OCI-LY1 (cell line): ENCODE data around the gene TBC1D14.

Experiments used
- H2AFZ ChIP-seq: fragments of 200-600 bp; sonication (generic), shearing (Covaris generic); 2 replicates; pipeline ENCODE4 v1.6.0; 2014; ENCODE audit warnings: antibody characterized with exemption, mild to moderate bottlenecking, low read length
- H3F3A ChIP-seq: fragments of 200-600 bp; sonication (generic), shearing (Covaris generic); 2 replicates; pipeline ENCODE4 v1.6.0; 2014; ENCODE audit warnings: mild to moderate bottlenecking, antibody characterized with exemption, low read length, moderate library complexity; ENCODE audit not compliant: insufficient read depth
- H3K27ac ChIP-seq: fragments of 200-600 bp; sonication (generic); 2 replicates; pipeline ENCODE4 v1.5.1; 2014; ENCODE audit warnings: low read length, mixed run types, mild to moderate bottlenecking, low read depth; ENCODE audit not compliant: poor library complexity, severe bottlenecking
- H3K27me3 ChIP-seq: fragments of 200-600 bp; sonication (generic); 2 replicates; pipeline ENCODE4 v1.6.0; 2014; ENCODE audit warnings: antibody characterized with exemption, mild to moderate bottlenecking, low read length, moderate library complexity; ENCODE audit not compliant: insufficient read depth
- H3K36me3 ChIP-seq: fragments of 200-600 bp; sonication (generic); 2 replicates; pipeline ENCODE4 v1.6.1; 2014; ENCODE audit warnings: mild to moderate bottlenecking, antibody characterized with exemption, low read length, moderate library complexity, mixed read lengths; ENCODE audit not compliant: insufficient read depth
- H3K4me1 ChIP-seq: fragments of 200-600 bp; sonication (generic); 2 replicates; pipeline ENCODE4 v1.5.1; 2014; ENCODE audit warnings: mild to moderate bottlenecking, low read length, moderate library complexity; ENCODE audit not compliant: insufficient read depth, severe bottlenecking
- H3K4me2 ChIP-seq: fragments of 200-600 bp; sonication (generic), shearing (Covaris generic); 2 replicates; pipeline ENCODE4 v1.6.1; 2014; ENCODE audit warnings: low read length
- H3K4me3 ChIP-seq: fragments of 200-600 bp; sonication (generic); 2 replicates; pipeline ENCODE4 v1.5.1; 2014; ENCODE audit warnings: low read length, low read depth, mild to moderate bottlenecking, mixed read lengths; ENCODE audit not compliant: poor library complexity, severe bottlenecking
- H3K79me2 ChIP-seq: fragments of 200-600 bp; shearing (Covaris generic); 2 replicates; pipeline ENCODE4 v1.6.1; 2016; ENCODE audit warnings: mixed run types, low read length, mixed read lengths; ENCODE audit not compliant: insufficient read depth
- H3K9ac ChIP-seq: fragments of 200-600 bp; sonication (generic), shearing (Covaris generic); 2 replicates; pipeline ENCODE4 v1.6.1; 2014; ENCODE audit warnings: mild to moderate bottlenecking, low read length, mixed read lengths
- H3K9me2 ChIP-seq: fragments of 200-600 bp; sonication (generic), shearing (Covaris generic); 2 replicates; pipeline ENCODE4 v1.6.1; 2014; ENCODE audit warnings: low read depth, mild to moderate bottlenecking, low read length, mixed read lengths
- H3K9me3 ChIP-seq: fragments of 200-600 bp; shearing (Covaris generic); 2 replicates; pipeline ENCODE4 v1.6.1; 2014; ENCODE audit warnings: low read length, mixed read lengths
- H4K20me1 ChIP-seq: fragments of 200-600 bp; sonication (generic), shearing (Covaris generic); 2 replicates; pipeline ENCODE4 v1.6.0; 2016; ENCODE audit warnings: mild to moderate bottlenecking, low read length; ENCODE audit not compliant: insufficient read depth
- CTCF ChIP-seq: fragments of 200-600 bp; sonication (generic), shearing (Covaris generic); IDR thresholded peaks from 2 replicates; pipeline ENCODE4 v1.5.1; 2017; ENCODE audit warnings: mild to moderate bottlenecking, antibody characterized with exemption, low read length, moderate library complexity, mixed read lengths
- EZH2 ChIP-seq: fragments of 200-600 bp; sonication (generic), shearing (Covaris generic); IDR thresholded peaks from 2 replicates; pipeline ENCODE4 v1.8.0; 2017; ENCODE audit warnings: borderline replicate concordance, mixed run types, mild to moderate bottlenecking, antibody characterized with exemption, low read length, moderate library complexity, mixed read lengths

Gene TBC1D14

GRCh38 chr4:7046971-7047370 is 137.3 kb downstream of the TBC1D14 start:
- Histone ChIP-seq H3K79me2 (peaks cover 26% of the 10 kb centered on the region), H4K20me1 (no peaks in the 10 kb centered on the region), H3K9me2 (no peaks in the 10 kb centered on the region), H3K27ac (peak overlapping the region; percentile 66), H3K4me3 (no peak overlapping the region), H3K27me3 (no peaks in the 10 kb centered on the region), H2AFZ (no peak overlapping the region), H3K9ac (no peak overlapping the region; the same call in 1 of the 2 replicates), H3K9me3 (no peaks in the 10 kb centered on the region), H3F3A (no peaks in the 10 kb centered on the region), H3K4me1 (peaks cover 29% of the 10 kb centered on the region), H3K4me2 (peak overlapping the region; percentile 92; the same call in 1 of the 2 replicates), H3K36me3 (no peaks in the 10 kb centered on the region)
- TF ChIP-seq EZH2 (no peak), CTCF (no peak)

GRCh38 chr4:7048642-7049041 is 139.0 kb downstream of the TBC1D14 start:
- H3F3A ChIP-seq = no peaks in the 10 kb centered on the region
- peaks cover 29% of the 10 kb centered on the region for H3K4me1 ChIP-seq
- peaks cover 26% of the 10 kb centered on the region for H3K79me2 ChIP-seq
- no peak overlapping the region for H3K9ac ChIP-seq
- H3K9me2 ChIP-seq = no peaks in the 10 kb centered on the region
- H3K4me2 ChIP-seq = no peak overlapping the region
- no peaks in the 10 kb centered on the region for H4K20me1 ChIP-seq
- no peaks in the 10 kb centered on the region for H3K36me3 ChIP-seq
- H3K9me3 ChIP-seq = no peaks in the 10 kb centered on the region
- no peak overlapping the region for H3K27ac ChIP-seq
- H2AFZ ChIP-seq = no peak overlapping the region
- no peak for TF ChIP-seq CTCF
- no peak for TF ChIP-seq EZH2
- no peak overlapping the region for H3K4me3 ChIP-seq
- H3K27me3 ChIP-seq = no peaks in the 10 kb centered on the region

GRCh38 chr4:7049295-7049694 is 139.7 kb downstream of the TBC1D14 start:
- H3K27me3 ChIP-seq = no peaks in the 10 kb centered on the region
- H3K9me2 ChIP-seq = no peaks in the 10 kb centered on the region
- H3K4me3 ChIP-seq = no peak overlapping the region
- H2AFZ ChIP-seq = no peak overlapping the region
- H4K20me1 ChIP-seq = no peaks in the 10 kb centered on the region
- H3K79me2 ChIP-seq = peaks cover 22% of the 10 kb centered on the region
- H3F3A ChIP-seq = no peaks in the 10 kb centered on the region
- TF ChIP-seq CTCF (no peak), EZH2 (no peak)
- H3K4me1 ChIP-seq = peaks cover 28% of the 10 kb centered on the region
- H3K9me3 ChIP-seq = no peaks in the 10 kb centered on the region
- peaks cover 5% of the 10 kb centered on the region for H3K36me3 ChIP-seq
- H3K4me2 ChIP-seq = no peak overlapping the region
- H3K9ac ChIP-seq = no peak overlapping the region
- no peak overlapping the region for H3K27ac ChIP-seq
